NCI-H2107 treated with DMSO at 0.1 percent for 48 hours (cell line): Measurements from ENCODE around the gene REEP6.
A peak's percentile ranks its signal among the peaks of the same experiment; 100 is the strongest.
"Not testable (repeated sequence)": the region's sequence is repeated elsewhere in the genome, so short reads cannot be mapped to it uniquely, and the experiment has no call there.

ENCODE experiments used
- DNase-seq: peaks from one replicate; lab custom pipeline; 2025; ENCODE audit not compliant: unreplicated experiment; lab: John Stamatoyannopoulos, UW

Gene REEP6

GRCh38 chr19:1471515-1472160 lies 19.3 kb upstream of the REEP6 start:
- DNase-seq, result no peak

- no peak for DNase-seq
Observed at GRCh38 chr19:1472231-1473084, 18.5 kb upstream of the REEP6 start.

DNA sequence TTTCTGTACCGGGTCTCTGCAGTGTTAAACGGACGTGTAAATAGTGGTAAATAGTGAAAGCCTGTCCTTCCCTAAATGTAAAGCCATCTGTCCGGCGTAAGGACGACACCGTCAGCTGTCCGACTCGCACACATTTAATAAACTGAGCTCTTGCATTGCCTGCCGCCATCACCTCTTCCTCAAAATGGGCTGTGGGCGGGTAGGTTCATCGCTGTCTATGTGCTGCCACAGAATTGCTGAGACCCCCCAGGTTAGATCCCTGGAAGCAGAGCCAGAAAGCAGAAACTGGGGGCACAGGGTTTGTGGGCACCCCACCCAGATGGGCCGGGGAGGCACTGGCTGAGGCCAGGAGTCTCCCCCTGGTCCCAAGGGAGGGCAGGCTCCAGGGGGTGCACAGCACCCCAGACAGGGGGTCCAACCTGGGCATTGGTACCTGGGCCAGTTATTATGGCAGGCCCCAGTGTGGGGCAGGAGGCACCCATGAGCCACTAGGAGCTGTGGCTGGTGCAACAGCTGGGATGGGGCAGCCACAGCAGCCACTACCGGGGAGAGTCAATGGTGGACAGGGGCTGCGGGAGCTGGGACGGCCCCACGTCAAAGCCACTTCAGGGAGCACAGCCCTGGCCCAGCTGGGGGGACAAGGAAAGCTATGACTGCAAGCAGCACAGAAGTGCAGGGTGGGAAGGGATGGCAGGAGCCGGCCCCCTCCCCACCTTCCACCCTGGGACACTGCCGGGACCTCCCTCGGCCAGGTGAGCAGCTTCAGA lies 17.7 kb upstream of the REEP6 start:
- DNase-seq, result no peak

DNA sequence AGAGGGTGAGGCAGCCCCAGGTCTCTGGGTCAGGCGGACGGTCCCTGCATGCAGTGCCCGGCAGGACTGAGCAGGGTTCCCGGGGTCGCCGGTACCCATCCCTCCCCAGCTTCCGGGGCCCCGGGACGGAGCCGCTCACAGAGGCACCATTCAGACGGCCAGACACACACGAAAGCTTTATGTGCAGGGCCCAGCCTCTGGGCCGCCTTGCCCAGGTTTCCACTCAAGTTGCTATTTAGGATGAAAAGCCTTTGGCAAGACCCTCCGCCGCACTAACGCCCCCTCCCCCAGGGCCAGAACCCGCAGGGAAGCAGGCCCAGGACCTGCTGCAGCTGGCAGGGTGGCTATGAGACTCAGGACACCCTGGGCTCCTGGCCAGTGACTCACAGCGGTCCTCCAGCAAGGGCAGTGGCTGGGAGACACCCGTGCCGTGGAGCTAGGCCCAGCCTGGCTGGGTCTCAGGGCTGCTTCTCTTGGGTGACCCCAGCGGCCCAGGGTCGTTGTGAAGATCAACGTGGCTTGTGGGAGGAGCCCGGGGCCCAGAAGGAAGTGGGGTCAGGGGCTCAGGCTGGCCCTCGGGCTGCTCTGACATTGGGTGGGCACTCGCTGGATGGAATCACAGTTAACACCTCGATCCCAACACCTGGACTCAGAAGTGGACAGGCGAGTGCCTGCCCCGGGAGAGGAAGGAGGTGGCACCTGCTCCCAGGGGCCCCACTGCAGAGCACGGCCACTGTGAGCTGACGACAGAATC lies 16.8 kb upstream of the REEP6 start:
- DNase-seq, result no peak

- no peak for DNase-seq
Observed at GRCh38 chr19:1474765-1475351, 16.1 kb upstream of the REEP6 start.

GRCh38 chr19:1475751-1476437 lies 15.1 kb upstream of the REEP6 start:
- no peak for DNase-seq

DNA sequence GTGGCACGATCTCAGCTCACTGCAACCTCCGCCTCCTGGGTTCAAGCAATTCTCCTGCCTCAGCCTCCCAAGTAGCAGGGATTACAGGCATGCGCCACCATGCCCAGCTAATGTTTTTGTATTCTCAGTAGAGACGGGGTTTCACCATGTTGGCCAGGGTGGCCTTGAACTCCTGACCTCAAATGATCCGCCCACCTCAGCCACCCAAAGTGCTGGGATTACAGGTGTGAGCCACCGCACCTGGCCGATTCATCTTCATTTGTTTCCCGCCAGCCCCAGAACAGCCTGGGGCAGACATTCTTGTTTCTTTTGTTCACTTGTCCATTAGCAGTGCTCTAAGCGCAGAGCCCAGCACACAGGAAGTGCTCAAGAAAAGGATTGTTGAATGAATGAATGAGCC lies 13.9 kb upstream of the REEP6 start:
- DNase-seq, result not testable (repeated sequence)

GRCh38 chr19:1478934-1479707 lies 11.9 kb upstream of the REEP6 start, which contains the start of gene C19orf25:
Gene C19orf25 (minus strand): TSS chr19:1479215. CDS start chr19:1478903, 312 bp downstream.
- peak; percentile 67 for DNase-seq

DNA sequence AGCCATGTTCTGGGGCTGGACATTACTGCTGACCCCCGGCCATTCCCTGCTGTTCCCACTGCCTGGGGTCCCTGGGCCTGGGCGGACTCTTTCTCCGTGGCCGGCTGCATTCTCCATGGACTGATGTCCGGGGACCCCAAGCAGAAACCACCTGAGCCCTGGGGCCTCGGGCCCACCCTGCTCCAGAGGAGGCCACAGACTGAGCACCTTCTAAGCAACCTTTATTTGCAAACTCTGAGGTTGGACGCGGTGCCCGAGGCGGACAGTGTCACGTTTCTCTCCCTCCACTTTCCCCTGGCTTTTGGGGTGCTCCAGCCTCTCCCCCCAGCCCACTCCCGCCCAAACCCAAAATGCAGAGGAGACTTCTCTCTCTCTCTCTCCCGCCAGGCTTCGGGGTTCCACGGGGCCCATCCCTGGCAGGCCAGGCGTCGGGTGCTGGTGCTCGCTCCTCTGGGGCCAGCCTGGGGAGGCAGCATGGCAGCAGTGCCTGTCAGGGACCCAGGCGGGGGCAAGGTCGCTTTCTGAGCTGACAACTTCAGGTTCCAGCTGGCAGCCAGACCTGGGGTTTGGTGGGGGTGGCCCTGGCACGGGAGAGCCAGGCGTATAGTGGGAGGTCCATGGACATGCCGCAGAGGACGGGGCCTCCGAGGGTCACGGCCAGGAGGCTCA lies 9.6 kb upstream of the REEP6 start:
- DNase-seq, result no peak

DNA sequence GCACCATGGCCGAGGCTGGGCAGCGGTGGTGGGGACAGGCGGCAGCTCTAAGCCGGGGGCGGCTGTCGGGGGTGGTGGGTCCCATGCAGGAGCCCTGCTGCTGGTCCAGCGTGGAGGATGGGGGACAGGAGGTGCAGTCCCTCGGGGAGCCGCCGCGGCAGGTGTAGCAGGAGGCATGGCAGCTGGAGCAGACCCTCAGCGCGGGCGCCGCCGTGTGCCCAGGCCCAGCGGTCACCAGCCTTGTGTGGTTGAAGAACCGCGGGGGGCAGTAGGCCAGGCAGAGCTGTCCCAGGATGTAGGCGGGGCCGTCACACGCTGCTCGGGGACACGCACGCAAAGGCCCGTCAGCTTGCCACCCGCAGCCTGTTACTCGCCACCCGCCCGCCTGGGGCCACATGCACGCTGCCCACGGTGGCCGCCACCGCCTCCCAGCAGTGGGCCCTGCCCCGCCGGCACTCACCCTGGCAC lies 9.1 kb upstream of the REEP6 start:
- DNase-seq, result no peak

DNA sequence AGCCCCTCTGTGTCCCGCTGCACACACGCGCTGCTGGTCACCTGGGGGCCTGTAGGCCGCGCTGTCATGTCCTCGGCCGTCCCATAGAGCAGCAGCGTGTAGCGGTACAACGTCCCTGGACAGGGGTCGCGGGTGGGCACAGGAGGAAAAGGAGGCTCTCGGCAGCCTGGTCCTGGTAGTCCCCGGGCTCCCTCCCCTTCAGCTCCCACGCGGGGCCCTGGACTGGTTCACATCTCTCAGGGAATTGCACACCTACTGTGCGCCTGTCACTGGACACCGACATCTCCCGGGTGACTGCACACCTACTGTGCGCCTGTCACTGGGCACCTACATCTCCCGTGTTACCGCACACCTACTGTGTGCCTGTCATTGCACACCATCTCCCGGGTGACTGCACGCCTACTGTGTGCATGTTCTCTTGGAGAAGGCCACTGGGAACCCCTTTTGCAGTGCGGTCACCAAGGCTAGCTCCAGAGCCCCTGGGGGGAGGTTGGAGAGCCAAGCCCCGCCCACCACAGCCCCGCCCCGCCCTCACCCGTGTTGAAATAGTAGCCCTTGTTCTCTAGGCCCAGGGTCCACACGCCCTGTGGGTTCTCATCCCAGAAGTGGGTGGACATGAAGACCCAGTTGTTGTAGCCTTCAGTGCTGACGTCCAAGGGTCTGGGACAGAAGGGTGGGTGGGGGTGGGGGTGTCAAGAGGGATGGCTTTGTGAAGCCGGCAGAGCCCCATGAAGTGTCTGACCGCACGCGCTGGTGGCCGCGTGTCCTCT lies 8.4 kb upstream of the REEP6 start:
- DNase-seq, result no peak

DNA sequence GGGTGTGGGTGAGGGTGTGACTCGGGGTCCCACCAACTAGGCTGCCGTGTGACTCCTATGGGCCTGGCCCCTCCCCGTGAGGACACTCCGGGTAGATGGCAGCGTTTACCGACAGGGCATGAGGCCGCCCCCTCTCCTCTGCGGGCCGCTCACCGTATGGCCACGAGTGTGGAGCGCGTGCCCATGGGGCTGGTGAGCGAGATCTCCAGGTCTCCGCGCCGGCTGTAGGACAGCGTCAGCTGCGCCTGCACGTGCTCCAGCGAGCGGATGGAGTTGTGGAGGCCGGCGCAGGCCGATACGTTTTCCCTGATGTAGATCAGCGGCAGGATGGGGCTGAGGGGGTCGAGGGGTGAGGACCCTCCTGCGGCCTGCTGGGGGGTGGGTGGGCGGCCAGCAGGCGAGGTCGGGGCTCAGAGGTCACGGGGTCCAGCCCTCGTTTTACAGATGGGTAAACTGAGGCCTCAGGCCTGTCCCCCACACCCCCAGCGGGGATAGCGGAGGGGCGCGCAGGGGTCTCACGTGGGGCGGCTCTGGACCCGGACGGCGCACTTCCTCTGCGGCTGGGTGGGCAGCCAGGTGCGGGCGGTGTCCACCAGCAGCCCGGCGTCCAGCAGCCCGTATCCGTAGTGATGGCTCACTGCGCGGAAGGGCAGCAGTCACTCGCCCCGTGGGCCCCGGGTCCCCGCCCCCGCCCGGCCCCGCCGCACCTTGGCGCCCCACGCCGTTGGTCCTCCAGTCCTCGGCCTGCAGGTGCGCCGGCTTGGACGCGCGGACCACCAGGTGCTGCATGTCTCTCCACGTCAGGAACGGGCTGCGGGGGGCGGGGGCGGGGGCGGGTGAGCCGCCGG lies 7.6 kb upstream of the REEP6 start:
- no peak for DNase-seq

DNA sequence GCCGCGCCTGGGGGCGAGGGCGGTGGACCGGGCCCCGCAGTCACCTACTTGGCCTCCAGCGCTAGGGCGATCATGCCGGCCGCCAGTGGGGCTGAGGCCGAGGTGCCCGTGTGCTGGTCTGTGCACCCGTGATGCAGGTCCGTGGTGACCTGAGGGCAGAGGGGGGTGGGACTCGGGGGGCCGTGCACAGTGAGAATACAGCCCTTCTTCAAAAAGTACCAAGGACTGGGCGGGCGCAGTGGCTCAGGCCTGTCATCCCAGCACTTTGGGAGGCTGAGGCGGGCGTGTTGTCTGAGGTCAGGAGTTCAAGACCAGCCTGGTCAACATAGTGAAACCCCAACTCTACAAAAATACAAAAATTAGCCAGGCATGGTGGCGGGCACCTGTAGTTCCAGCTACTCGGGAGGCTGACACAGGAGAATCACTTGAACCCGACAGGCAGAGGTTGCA lies 7.0 kb upstream of the REEP6 start:
- no peak for DNase-seq

DNA sequence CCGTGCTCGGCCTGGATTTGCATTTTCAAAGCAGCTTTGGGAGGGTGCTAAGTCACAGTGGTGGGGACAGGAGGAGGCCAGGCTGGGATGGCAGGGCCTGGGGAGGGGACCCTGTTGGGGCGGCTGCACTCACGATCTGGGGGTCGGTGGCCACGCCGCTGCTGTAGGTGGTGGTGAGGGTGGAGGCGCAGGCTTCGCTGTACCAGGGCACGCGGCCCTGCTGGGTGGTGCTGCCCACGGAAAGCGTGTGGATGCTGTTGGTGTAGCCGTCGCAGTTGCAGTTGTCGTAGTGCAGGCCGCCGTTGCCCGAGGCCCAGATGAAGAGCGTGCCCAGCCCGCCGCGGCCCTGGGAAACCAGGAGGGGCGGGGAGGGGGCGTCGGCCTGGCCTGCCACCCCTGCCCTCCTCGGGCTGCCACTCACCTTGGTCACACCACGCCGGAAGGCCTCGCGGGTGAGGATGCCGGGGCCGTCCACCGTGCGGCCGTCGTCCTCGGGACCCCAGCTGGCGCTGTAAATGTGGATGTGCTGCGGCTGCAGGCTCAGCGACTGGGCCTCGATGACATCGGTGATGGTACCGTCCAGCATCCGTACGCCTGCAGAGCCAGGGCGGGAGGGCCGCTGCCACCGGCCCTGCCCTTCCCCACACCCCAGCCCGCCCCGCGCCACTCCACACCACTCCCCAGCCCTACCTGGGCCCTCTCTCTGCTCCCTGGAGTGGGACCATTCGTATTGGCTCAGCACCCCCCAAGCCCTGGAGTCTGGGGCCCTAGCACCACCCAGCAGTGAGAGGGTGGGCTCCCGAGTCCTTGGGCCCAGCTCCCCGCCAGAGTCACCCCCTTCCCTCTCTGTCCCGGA lies 4.0 kb upstream of the REEP6 start:
- DNase-seq, result no peak

- DNase-seq, result no peak
Observed at GRCh38 chr19:1487576-1488281, 3.3 kb upstream of the REEP6 start.
